Umbilical cord (tissue), 2 donors: ENCODE results near the gene SPATC1L. TPM values are rescaled to one million over a fixed set of nuclear protein-coding genes. Genes with fewer than 3 reads are reported as not detected.
A peak's percentile ranks its signal among the peaks of the same experiment; 100 is the strongest.

Source experiments
- DNase-seq: peaks from one replicate; pipeline ENCODE4 v3.0.0-alpha.2; 2015; ENCODE audit warnings: low spot score
- total RNA-seq: library from RNA; depleted of rRNA; stranded (reverse); fragments of >200 nt; gene quantifications from one replicate; pipeline ENCODE4 v1.2.3, GENCODE V29; 2014; ENCODE audit warnings: low replicate concordance; ENCODE audit not compliant: insufficient read depth

SPATC1L gene
- total RNA-seq, 1 donor from 2014 or later = 3.4 TPM

DNA sequence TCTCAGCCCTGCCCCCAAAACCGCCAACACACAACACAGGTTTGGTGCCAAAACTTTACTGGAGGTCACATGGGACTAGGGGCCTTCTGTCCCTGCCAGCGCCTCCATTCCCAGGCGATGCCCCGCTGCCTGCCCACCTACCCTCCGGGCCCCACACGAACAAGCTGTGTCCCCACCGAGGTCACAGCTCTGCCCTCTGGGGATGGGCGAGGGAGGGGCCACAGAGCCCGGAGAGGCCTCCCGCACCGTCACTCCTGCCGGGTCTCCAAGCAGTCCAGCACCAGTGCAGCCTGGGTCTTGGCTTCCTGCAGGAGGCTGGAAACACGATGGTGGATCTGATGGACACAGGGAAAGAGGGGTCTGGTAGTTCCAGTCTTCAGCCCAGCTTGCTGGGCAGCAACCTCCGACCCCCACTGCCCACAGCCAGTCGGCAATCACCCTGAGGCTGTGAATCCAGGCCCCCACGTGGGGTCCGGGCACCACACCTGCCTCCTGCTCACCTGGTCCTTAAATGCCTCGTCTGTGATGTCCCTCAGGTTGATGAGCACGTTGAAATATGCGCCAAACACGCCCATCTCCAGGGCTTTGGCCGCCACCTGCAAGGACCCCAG lies 47.4 kb downstream of the SPATC1L start:
- DNase-seq = no peak

DNA sequence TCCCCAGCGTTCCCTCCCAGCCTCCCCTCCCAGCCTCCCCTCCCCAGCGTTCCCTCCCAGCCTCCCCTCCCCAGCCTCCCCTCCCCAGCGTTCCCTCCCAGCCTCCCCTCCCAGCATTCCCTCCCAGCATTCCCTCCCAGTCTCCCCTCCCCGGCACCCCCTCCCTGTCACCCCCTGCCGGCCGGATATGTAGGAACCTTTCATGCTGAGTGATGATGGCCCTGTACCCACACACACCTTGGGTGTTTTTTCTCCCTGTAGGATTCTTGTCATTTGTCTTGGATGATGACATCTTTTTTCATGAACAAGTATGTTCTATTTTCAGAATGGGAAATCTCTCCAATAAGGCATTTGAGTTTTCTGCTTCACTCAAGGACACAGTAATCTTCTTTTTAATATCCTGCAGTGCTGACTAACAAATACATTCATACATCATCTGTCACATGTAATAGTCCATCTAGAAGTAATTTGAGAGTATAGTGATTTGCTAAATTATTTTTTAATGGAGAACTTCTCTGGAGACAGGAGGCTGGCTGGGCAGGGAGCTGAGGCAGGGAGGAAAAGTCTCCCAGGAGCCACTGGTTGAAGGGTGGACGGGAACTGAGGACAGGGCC lies 48.4 kb downstream of the SPATC1L start:
- DNase-seq = no peak

DNA sequence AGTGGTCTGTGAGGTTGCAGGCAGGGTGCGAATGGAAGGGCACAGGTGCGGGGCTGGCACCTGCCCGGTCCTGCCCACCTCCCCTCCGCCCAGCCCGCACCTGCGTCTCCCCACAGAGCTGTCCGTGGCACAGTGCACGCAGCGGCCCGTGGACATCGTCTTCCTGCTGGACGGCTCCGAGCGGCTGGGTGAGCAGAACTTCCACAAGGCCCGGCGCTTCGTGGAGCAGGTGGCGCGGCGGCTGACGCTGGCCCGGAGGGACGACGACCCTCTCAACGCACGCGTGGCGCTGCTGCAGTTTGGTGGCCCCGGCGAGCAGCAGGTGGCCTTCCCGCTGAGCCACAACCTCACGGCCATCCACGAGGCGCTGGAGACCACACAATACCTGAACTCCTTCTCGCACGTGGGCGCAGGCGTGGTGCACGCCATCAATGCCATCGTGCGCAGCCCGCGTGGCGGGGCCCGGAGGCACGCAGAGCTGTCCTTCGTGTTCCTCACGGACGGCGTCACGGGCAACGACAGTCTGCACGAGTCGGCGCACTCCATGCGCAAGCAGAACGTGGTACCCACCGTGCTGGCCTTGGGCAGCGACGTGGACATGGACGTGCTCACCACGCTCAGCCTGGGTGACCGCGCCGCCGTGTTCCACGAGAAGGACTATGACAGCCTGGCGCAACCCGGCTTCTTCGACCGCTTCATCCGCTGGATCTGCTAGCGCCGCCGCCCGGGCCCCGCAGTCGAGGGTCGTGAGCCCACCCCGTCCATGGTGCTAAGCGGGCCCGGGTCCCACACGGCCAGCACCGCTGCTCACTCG lies 52.2 kb downstream of the SPATC1L start:
- no peak for DNase-seq

DNA sequence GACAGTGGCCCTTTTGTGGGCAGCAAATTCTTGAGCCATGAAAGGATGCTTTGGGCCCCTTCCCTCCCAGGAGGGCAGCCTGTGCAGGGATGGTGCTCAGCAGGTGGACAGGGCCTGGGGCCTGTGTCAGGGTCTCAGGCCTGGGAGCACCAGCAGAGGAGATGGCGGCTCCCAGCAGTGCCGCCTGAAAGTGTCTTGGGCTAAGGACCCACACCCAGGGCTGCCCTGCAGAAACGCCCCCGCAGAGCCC lies 52.7 kb downstream of the SPATC1L start:
- no peak for DNase-seq

DNA sequence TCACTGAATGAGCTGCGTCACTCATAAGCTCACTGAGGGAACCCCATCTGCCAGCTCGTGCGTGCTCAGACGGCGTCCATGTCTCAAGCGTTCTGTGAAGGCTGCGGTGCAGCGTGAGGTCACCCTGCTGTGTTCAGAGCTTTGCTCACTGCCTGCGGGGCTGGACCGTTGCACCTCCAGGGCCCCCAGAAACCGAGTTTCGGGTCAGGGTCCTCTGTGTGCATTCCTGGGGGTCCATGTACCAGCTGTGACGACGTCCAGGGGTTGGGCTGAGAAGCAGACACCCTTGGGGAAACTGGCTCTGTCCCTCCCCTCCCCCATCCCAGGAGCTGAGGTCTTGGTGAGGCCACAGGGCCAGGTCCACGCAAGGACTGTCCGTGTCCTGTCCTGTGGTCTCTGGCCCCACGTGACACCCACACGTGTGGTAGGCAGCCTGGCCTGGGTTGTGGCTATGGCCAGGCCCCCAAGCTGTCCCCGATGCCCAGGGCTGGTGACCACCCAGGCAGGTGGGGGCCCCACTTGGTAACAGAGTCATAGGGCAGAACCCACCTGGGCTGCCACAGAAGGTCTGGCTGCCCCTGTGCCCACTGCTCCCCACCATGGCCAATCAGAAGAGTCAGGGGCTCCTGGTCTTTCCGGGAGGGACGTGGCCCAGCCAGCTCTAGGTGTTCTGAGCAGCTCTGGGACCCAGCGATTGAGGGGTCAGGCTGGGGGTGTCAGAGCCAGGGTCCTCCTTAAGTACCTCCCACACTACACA lies 53.2 kb downstream of the SPATC1L start:
- DNase-seq = no peak

DNA sequence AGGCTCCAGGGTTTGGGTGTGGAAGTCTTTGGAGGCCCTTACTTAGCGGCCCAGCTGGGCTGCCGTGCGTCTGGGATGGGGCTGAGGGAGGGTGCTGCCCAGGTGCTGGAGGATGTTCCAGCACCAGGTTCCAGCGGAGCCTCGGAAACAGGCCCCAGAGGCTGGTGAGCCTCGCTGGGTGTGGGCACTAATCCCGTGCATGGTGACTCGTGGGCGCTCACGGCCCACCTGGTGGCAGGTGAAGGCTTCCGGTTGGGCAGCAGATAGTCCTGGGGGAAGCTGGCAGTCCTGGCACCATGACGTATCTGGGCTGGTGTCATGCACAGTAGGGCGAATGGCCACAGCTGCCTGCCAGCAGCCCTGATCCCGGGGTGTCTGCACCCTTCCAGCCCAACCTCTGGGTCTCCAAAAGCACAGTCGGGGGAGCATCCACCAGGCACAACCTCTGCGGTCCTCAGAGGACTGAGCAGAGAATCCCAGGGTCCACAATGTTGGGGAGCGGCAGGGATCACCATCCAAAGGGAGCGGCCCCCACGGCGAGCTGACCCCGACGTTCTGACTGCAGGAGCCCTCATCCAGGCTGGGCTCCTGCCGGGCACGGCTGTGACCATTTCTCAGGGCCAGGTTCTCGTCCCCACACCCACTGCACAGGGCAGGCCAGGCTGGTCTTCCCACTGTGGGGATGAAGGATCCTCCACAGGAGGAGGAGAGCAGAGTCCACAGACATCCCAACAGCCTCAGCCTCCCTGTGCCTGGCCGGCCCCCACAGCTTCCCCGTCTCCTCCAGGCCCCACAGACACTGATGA lies 54.2 kb downstream of the SPATC1L start:
- no peak for DNase-seq

DNA sequence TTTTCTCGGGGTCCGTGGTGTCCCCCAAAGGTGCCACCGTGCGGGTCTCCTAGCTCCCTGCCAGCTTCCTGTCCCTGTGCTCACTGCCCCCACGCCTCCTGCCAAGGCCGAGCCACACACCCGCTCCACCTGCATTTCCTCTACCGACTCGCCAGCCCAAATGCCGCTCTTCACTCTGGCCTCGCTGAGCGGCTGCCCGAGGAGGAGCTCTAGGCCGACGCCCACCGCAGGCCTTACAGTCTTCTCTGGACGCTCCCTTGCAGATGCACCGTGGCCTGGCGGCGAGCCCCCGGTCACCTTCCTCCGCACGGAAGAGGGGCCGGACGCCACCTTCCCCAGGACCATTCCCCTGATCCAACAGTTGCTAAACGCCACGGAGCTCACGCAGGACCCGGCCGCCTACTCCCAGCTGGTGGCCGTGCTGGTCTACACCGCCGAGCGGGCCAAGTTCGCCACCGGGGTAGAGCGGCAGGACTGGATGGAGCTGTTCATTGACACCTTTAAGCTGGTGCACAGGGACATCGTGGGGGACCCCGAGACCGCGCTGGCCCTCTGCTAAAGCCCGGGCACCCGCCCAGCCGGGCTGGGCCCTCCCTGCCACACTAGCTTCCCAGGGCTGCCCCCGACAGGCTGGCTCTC lies 55.2 kb downstream of the SPATC1L start:
- DNase-seq = no peak

DNA sequence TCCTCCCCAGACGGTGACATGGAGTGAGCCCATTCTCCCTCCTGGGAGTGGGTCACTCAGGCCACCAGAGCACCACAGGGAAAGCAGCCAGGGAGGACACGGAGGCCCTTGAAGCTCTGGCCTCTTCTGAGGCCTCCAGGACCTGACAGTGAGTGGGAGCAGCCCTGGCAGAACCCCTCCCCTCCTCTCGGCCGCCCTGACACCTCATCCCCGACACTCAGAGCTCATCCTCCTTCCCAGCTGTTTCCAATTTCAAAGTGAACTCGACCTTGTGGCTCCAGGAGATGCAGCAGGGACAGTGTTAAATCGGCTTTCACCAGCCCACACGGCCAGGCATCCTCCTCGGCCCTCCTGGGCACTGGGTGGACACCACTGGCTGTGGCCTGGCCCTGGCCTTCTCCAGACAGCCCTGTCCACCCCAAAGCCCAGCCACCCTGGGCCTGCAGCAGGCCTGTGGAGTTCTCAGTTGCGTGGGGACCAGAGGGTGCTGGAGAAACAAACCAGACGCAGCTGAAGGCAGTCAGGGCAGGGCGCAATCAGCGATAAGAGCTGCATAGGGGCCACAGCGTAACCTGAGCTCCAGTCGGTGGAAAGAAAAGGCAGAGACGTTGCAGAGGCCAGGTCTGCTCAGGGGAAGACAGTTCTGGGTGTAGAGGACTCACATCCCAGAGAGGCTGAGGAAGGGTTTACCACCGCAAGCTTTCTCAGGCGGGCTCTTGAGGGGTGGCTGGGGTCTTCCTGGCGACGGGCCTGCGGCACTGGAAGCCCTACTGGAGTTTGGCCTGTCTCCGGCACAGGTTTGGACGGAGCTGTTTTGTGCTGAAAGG lies 55.9 kb downstream of the SPATC1L start:
- DNase-seq = peak; percentile 96

DNA sequence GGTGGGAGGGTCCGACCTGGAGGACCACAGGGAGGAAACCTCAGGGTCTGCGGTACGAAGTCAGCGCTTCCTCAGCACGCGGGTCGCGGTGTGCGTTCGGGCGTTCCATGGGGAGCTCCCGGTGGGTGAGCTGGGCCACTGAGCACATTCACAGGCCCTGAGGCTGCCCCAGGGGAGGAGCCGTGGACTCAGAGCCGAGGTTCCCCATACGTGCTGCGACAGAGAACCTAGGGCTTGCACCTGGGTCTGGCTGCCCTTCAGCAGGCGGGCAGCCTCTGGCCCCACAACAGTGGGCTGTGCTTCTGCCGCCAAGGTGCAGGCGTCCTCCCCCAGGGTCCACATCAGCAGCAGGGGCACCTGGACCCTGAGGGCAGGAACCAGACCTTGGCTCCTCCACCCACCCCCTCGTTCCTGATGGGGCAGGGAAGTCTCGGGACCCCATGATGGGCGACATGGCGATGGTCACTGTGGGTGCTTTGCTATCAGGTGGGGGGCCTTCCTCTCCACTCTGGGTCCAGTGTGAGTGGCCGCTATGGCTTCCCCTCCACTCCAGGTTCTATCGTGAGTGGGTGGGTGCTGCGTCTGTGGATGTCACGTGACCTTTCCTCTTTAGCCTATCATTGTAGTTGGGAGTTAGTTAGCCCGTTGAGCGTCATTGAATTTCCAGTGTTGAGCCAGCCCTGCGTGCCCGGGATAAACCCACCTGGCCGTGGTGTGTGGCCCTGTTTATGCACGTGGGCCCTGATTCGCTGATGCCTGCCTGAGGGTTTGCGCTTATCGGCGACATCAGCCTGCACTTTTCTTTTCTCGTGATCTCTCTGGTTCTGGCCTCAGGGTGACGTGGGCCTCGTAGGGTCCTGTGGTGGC lies 56.8 kb downstream of the SPATC1L start:
- no peak for DNase-seq

DNA sequence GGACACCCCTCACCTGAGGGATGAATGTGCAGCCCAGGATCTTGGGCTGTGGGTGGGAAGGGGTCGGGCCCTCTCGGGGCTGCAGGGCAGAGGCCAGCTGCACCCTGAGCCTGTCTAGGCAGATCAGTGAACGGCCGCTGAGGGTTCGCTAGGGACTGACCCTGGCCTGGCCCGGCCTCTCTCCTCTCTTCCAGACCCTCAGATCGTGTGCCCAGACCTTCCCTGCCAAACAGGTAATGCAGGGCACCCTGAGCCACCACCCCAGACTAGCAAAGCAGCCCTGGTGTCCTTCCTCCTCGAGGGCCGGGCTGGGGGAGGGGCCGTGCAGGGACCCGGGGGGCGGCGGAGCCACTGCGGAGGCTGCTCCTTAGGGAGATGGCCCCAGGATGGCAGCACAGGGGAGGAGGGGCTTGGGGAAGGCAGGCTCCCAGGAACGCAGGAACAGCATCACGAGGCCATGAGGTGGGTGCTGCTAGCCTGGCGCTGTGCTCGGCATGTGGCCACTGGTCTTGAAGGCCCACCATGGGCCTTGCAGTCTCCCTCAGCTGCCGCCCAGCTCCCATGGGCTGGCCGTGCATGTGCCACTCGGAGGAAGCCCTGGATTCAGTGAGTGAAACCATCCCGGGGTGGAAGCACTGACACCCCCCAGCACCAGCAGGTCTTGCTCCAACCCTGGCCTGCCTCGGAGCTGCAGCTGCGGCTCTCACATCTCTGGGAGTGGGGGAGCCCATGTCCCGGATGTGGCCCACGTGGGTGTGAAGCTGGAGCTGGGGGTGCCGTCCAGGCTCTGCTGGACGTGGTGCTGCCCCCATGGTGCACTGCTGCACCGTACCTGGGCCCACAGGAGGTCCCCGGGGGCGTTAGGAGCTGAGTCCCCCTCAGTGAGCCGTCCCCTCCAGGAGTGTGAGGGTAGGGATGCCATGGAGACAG lies 57.7 kb downstream of the SPATC1L start:
- DNase-seq = no peak

DNA sequence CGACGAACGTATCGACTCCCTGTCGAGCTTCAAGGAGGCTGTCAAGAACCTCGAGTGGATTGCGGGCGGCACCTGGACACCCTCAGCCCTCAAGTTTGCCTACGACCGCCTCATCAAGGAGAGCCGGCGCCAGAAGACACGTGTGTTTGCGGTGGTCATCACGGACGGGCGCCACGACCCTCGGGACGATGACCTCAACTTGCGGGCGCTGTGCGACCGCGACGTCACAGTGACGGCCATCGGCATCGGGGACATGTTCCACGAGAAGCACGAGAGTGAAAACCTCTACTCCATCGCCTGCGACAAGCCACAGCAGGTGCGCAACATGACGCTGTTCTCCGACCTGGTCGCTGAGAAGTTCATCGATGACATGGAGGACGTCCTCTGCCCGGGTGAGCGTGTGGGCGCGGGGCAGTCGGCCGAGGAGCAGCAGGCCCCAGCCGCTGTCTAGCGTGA lies 58.4 kb downstream of the SPATC1L start:
- DNase-seq = no peak

DNA sequence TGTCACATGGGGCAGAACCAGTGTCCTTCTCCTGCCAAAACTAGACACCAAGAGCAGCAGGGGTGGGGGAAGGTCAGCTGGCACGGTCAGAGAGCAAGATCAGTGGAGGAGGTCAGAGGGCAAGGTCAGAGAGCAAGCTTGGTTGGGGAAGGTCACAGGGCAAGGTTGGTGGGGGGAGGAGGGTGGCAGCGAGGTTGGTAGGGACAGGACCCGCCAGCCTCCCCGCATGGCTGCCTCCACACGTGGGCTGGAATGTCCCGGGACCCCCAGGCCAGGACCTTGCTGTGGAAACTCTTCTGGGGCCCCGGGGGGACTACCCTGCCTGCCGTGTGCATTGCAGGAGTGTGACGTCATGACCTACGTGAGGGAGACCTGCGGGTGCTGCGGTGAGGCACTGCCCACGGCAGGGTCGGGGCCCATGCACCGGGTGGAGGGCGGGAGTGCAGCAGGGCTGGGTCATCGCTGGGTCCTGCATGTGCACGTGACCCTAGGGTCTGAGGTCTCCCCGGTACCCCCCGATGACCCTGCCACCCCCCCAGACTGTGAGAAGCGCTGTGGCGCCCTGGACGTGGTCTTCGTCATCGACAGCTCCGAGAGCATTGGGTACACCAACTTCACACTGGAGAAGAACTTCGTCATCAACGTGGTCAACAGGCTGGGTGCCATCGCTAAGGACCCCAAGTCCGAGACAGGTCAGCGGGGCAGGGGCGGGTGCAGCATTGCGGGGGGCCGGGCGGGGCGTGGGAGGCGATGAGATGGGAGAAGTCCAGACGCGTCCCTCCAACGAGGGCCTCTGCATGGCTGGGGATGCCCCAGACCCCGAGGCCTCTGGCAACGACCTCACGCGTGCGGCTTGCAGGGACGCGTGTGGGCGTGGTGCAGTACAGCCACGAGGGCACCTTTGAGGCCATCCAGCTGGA lies 59.1 kb downstream of the SPATC1L start:
- no peak for DNase-seq

DNA sequence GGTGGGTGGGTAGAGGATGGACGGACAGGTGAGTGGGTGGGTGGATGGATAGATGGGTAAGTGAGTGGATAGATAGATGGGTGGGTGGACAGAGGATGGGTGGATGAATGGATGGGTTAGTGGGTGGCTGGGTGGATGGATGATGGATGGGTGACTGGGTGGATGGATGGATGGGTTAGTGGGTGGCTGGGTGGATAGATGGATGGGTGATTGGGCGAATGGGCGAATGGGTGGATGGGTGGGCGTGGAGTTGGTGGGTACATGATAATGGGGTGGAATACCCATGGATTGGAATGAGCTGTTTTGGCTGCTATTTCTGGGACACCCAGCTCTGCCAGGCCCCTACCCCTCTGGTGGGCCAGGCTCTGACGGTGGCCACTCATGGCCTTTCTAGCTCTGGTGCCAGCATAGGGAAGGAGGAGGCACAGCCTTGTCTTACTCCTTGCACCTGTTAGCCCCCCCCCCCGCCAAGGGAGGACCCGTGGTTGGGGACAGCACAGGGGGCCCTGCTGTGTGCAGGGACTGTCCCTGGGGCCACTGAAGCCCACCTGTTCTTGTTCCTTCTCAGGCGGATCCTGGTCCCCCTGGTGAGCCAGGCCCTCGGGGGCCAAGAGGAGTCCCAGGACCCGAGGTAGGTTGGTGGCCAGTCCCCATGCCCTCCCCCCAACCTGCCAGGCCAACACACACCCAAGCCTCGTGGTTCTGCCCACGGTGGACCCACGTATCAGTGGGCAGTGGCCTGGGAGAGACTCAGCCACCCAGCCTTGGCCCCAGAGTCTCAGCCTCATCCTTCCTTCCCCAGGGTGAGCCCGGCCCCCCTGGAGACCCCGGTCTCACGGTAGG lies 60.0 kb downstream of the SPATC1L start:
- no peak for DNase-seq

DNA sequence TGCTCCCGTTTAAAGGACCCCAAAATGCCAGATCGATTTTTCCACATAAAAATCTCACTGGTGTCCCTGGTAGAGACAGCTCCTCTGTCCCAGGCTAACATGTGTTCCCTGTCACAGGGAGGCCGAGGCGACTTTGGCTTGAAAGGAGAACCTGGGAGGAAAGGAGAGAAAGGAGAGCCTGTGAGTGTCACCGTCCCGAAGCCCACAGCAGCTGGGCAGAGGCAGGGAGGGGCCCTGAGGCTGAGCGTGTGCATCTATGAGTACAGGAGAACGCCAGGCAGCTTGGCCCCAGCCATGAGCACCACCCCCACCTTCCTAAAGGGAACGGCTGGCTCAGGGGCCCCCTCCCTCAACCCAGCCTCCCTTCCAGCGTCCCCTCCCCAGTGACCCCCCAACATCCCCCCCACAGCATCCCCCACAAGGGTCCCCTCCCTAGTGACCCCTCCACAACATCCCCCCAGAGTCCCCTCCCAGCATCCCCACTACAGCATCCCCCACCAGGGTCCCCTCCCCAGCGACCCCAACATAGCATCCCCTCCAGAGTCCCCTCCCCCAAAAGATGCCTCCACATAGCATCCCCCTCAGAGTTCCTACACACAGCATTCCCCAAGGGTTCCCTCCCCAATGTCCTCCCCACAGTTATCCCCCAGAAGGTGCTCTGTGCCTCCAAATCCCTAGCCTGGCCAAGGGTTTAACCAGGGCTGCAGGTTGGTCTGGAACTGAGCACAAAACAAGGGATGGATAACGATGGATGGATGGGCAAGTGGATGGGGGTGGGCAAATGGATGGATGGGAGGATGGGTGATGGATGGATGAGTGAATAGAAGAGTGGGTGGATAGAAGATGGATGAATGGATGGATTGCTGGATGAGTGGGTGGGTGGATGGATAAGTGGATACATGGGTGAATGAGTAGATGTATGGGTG lies 61.2 kb downstream of the SPATC1L start:
- no peak for DNase-seq

DNA sequence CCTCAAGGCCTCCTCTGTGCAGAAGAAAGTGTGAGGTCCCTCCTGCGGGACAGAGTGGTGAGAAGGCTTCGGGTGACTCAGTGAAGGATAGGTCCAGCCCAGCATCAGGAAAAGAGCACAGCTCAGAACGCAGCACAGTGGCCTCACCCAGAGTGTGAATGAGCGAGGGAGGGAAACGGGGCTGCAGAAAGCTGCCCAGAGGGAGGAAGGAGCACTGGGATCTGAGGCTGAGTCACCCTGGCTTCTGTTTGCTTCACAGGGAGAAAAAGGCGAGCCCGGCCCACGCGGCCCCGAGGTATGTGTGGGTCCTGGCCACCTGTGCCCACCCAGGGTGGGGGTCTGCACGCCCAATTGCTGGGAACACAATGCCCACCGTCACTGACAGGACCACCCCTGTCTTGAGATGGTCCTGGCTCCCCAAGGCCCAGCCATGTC lies 62.0 kb downstream of the SPATC1L start:
- no peak for DNase-seq
